Testis (tissue), 3 donors: Measurements from ENCODE around the gene ZIC1. TPM values are rescaled to one million over a fixed set of nuclear protein-coding genes. Genes with fewer than 3 reads are reported as not detected.

Source experiments
- DNase-seq: peaks from one replicate; pipeline ENCODE4 v3.0.0-alpha.2; 2019
- H3K27ac ChIP-seq, 2 donors: fragments of 200-600 bp; sonication (generic); one replicate each; pipeline ENCODE4 v1.5.1; 2019
- H3K27me3 ChIP-seq: fragments of 200-600 bp; sonication (generic); one replicate; pipeline ENCODE4 v1.5.1; 2019
- H3K36me3 ChIP-seq: fragments of 200-600 bp; sonication (generic); one replicate; pipeline ENCODE4 v1.5.1; 2017; ENCODE audit warnings: low read depth; ENCODE audit errors: missing control alignments
- H3K4me1 ChIP-seq: fragments of 200-600 bp; sonication (generic); one replicate; pipeline ENCODE4 v1.5.1; 2019
- H3K4me3 ChIP-seq, 2 donors: fragments of 200-600 bp; sonication (generic); one replicate each; pipeline ENCODE4 v1.5.1; 2017 to 2019
- H3K9me3 ChIP-seq: fragments of 200-600 bp; sonication (generic); one replicate; pipeline ENCODE4 v1.5.1; 2017
- CTCF ChIP-seq, 3 experiments: fragments of 450-650 bp in 2 of 3; fragments of 200-600 bp in 1 of 3; sonication (generic) in 1 of 3; IDR thresholded peaks; one replicate each; pipeline ENCODE4 v1.5.1; 2016 to 2019; ENCODE audit warnings: antibody characterized with exemption in 3 of 3, mild to moderate bottlenecking in 2 of 3, moderate library complexity in 1 of 3
- POLR2A ChIP-seq: fragments of 450-650 bp; IDR thresholded peaks from one replicate; pipeline ENCODE4 v1.6.1; 2017; ENCODE audit warnings: antibody characterized with exemption, mild to moderate bottlenecking, moderate library complexity
- WGBS, 2 donors: methylation state at CpG; one replicate each; pipeline ENCODE4 v1.1.5; 2018; 5-methylcytosine and 5-hydroxymethylcytosine counted together
- intact Hi-C: fragments of 100-400 bp; cut with DNase I; formaldehyde crosslinking; loops from one replicate; pipeline ENCODE4 v1.15.1; 2023; ENCODE audit warnings: low total_unique reads
- polyA plus RNA-seq: library from polyadenylated mRNA; stranded (reverse); fragments of 350-450 nt; fragmentation: Illumina TruSeq; extraction: RNeasy Lipid Tissue Mini Kit (QIAGEN cat#74804); gene quantifications from one replicate; pipeline ENCODE4 v1.2.3, GENCODE V29; 2014; ENCODE audit warnings: low read depth, low replicate concordance; ENCODE audit not compliant: insufficient read depth
- total RNA-seq, 2 donors: library from RNA; depleted of rRNA; stranded (reverse); fragments of >200 nt; gene quantifications; one replicate each; pipeline ENCODE4 v1.2.3, GENCODE V29; 2016

ZIC1 gene
- total and polyA plus RNA-seq, 3 donors from 2014 or later, result 1.4 to 3.5 (median 3.3) TPM

GRCh38 chr3:147400999-147401398 is 8.2 kb upstream of the ZIC1 start:
- no peaks in the 10 kb centered on the region for H3K9me3 ChIP-seq
- no peak for DNase-seq
- H3K27ac ChIP-seq, result no peak overlapping the region
- no peaks in the 10 kb centered on the region for H3K27me3 ChIP-seq
- intact Hi-C loops, result no loop called here
- H3K4me3 ChIP-seq, result no peak overlapping the region
- WGBS, 2 donors, result 59 to 64% methylated on average over 1 of the region's 1 CpG
- TF ChIP-seq POLR2A (no peak), CTCF (IDR thresholded peaks at IDR 0.05) (no peak)
- no peaks in the 10 kb centered on the region for H3K4me1 ChIP-seq
- no peaks in the 10 kb centered on the region for H3K36me3 ChIP-seq

- H3K4me3 ChIP-seq, result no peak overlapping the region
- intact Hi-C loops, result no loop called here
- H3K27ac ChIP-seq, result no peak overlapping the region
- TF ChIP-seq POLR2A (no peak), CTCF (IDR thresholded peaks at IDR 0.05) (no peak)
- H3K27me3 ChIP-seq, result no peaks in the 10 kb centered on the region
- no peak for DNase-seq
- H3K4me1 ChIP-seq, result no peaks in the 10 kb centered on the region
- 46 to 60% methylated on average over 1 of the region's 1 CpG for WGBS, 2 donors
- H3K36me3 ChIP-seq, result no peaks in the 10 kb centered on the region
- no peaks in the 10 kb centered on the region for H3K9me3 ChIP-seq
Observed at GRCh38 chr3:147401421-147401820, 7.7 kb upstream of the ZIC1 start.

- H3K27me3 ChIP-seq, result no peaks in the 10 kb centered on the region
- H3K4me1 ChIP-seq, result no peaks in the 10 kb centered on the region
- no peak overlapping the region for H3K27ac ChIP-seq
- WGBS, 2 donors, result 48 to 53% methylated on average over 5 of the region's 5 CpGs
- H3K9me3 ChIP-seq, result no peaks in the 10 kb centered on the region
- no peak for DNase-seq
- no peaks in the 10 kb centered on the region for H3K36me3 ChIP-seq
- TF ChIP-seq POLR2A, result no peak
- no peak for TF ChIP-seq CTCF (IDR thresholded peaks at IDR 0.05)
- no peak overlapping the region for H3K4me3 ChIP-seq
- intact Hi-C loops, result no loop called here
Observed at GRCh38 chr3:147402159-147402558, 7.0 kb upstream of the ZIC1 start.

- H3K36me3 ChIP-seq, result no peaks in the 10 kb centered on the region
- TF ChIP-seq POLR2A (no peak), CTCF (IDR thresholded peaks at IDR 0.05) (no peak)
- H3K27me3 ChIP-seq, result no peaks in the 10 kb centered on the region
- 71 to 72% methylated on average over 5 of the region's 5 CpGs for WGBS, 2 donors
- intact Hi-C loops, result no loop called here
- no peaks in the 10 kb centered on the region for H3K9me3 ChIP-seq
- H3K4me1 ChIP-seq, result no peaks in the 10 kb centered on the region
- H3K4me3 ChIP-seq, result no peak overlapping the region
- DNase-seq, result no peak
- H3K27ac ChIP-seq, result no peak overlapping the region
Observed at GRCh38 chr3:147403511-147403910, 5.7 kb upstream of the ZIC1 start.

GRCh38 chr3:147404000-147404799 is 5.0 kb upstream of the ZIC1 start:
- 37 to 51% methylated on average over 7 to 11 of the region's 11 CpGs for WGBS, 2 donors
- no peak overlapping the region for H3K27ac ChIP-seq
- DNase-seq, result no peak
- H3K4me3 ChIP-seq, result no peak overlapping the region
- TF ChIP-seq POLR2A, result no peak
- TF ChIP-seq CTCF (IDR thresholded peaks at IDR 0.05), result no peak
- no peaks in the 10 kb centered on the region for H3K9me3 ChIP-seq
- intact Hi-C loops, result no loop called here
- H3K36me3 ChIP-seq, result no peaks in the 10 kb centered on the region
- no peaks in the 10 kb centered on the region for H3K27me3 ChIP-seq
- no peaks in the 10 kb centered on the region for H3K4me1 ChIP-seq
